Left colon (tissue), 2 donors: ENCODE data around the gene RFC2. TPM values are rescaled to one million over a fixed set of nuclear protein-coding genes. Genes with fewer than 3 reads are reported as not detected.
"Not testable (repeated sequence)": the region's sequence is repeated elsewhere in the genome, so short reads cannot be mapped to it uniquely, and the experiment has no call there.

Experiments used
- ATAC-seq: fragments of 200-7000 bp; cut with Tn5 transposase; one replicate; pipeline ENCODE4 v1.9.1; 2020; ENCODE audit warnings: mild to moderate bottlenecking, moderate library complexity
- DNase-seq, 2 donors: peaks; one replicate each; pipeline ENCODE4 v3.0.0-alpha.2; 2020
- intact Hi-C, 2 donors: fragments of 100-400 bp; cut with DNase I in 1 of 2; cut with micrococcal nuclease in 1 of 2; formaldehyde crosslinking; loops; one replicate each; pipeline versions ENCODE4 v1.11.2 to v1.14.0; 2022; cut with DNase I, micrococcal nuclease
- total RNA-seq, 2 donors: library from RNA; stranded (reverse); fragmentation: NEBNext Ultra II Directional; extraction: Animal tissue kit (Norgen Biotek cat#: 25700); gene quantifications; one replicate each; pipeline ENCODE4 v1.2.1, GENCODE V29; 2021
- donor health status: DM: no; HTN: no; CAD: no.
- donor health status: DM: yes; HTN: yes; CAD: no.

The RFC2 gene
- total RNA-seq, 2 donors from 2014 or later, result 13.9 to 16.1 TPM

- peak in 1 of 2 donors; percentile 34 for DNase-seq
- ATAC-seq, result peak; percentile 63
- intact Hi-C loops, result no loop called here
Measured at GRCh38 chr7:74202841-74203556, 51.2 kb downstream of the RFC2 start.

GRCh38 chr7:74199551-74200355 is 54.4 kb downstream of the RFC2 start:
- intact Hi-C loops, result no loop called here
- DNase-seq (no peak), ATAC-seq (no peak)

- no peak for DNase-seq
- intact Hi-C loops, result no loop called here
- ATAC-seq, result no peak
Measured at GRCh38 chr7:74197449-74198124, 56.6 kb downstream of the RFC2 start.

GRCh38 chr7:74195968-74196654 is 58.1 kb downstream of the RFC2 start:
- DNase-seq, intact Hi-C loops, ATAC-seq: not testable (repeated sequence)

- DNase-seq, intact Hi-C loops, ATAC-seq: not testable (repeated sequence)
Measured at GRCh38 chr7:74195139-74195860, 58.9 kb downstream of the RFC2 start.

- DNase-seq (no peak), ATAC-seq (no peak)
- intact Hi-C loops, result no loop called here
Measured at GRCh38 chr7:74194686-74195085, 59.5 kb downstream of the RFC2 start.

GRCh38 chr7:74193913-74194312 is 60.3 kb downstream of the RFC2 start:
- DNase-seq (no peak), ATAC-seq (no peak)
- intact Hi-C loops, result no loop called here

GRCh38 chr7:74193054-74193453 is 61.1 kb downstream of the RFC2 start:
- no peak for ATAC-seq
- DNase-seq, result no peak
- intact Hi-C loops, result no loop called here

GRCh38 chr7:74191231-74191630 is 63.0 kb downstream of the RFC2 start:
- DNase-seq, result no peak
- intact Hi-C loops, result no loop called here
- ATAC-seq, result no peak

- no peak for ATAC-seq
- no peak for DNase-seq
- intact Hi-C loops, result no loop called here
Measured at GRCh38 chr7:74190259-74190658, 63.9 kb downstream of the RFC2 start.

- no peak for DNase-seq
- ATAC-seq, result no peak
- intact Hi-C loops, result loop anchor here in 1 of 2 donors (10.0 kb wide), 1 partner anchor 113 kb away; no protein-coding TSS in a partner anchor
Measured at GRCh38 chr7:74187915-74188675, 66.1 kb downstream of the RFC2 start.

GRCh38 chr7:74185636-74186035 is 68.6 kb downstream of the RFC2 start:
- DNase-seq, result no peak
- intact Hi-C loops, result loop anchor here in 1 of 2 donors (10.0 kb wide), 1 partner anchor 111 kb away; no protein-coding TSS in a partner anchor
- ATAC-seq, result no peak

- no peak for DNase-seq
- ATAC-seq, result no peak
- intact Hi-C loops, result loop anchor here in 1 of 2 donors (10.0 kb wide), 1 partner anchor 110 kb away; no protein-coding TSS in a partner anchor
Measured at GRCh38 chr7:74185016-74185415, 69.2 kb downstream of the RFC2 start.

GRCh38 chr7:74183653-74184450 is 70.3 kb downstream of the RFC2 start:
- intact Hi-C loops, result loop anchor here in 1 of 2 donors (10.0 kb wide), 1 partner anchor 109 kb away; no protein-coding TSS in a partner anchor
- ATAC-seq (peak; percentile 49), DNase-seq (peak in 1 of 2 donors; percentile 39)

- intact Hi-C loops, result loop anchor here in 1 of 2 donors (10.0 kb wide), 1 partner anchor 108 kb away; no protein-coding TSS in a partner anchor
- DNase-seq, result peak in 1 of 2 donors; percentile 28
- peak; percentile 85 for ATAC-seq
Measured at GRCh38 chr7:74183142-74183541, 71.1 kb downstream of the RFC2 start.

GRCh38 chr7:74182453-74183090 is 71.6 kb downstream of the RFC2 start:
- no peak for DNase-seq
- ATAC-seq, result peak; percentile 23
- intact Hi-C loops, result loop anchor here in 1 of 2 donors (10.0 kb wide), 1 partner anchor 108 kb away; no protein-coding TSS in a partner anchor
